ENCODE measurements around the gene FSIP1. TPM values are rescaled to one million over a fixed set of nuclear protein-coding genes. Genes with fewer than 3 reads are reported as not detected.

FSIP1 gene
- total RNA-seq, 1 donor = 3.6 TPM

- Histone ChIP-seq H3K27ac (ENCODE audit: low read depth, low read length) (peak overlapping the region; percentile 41), H3K4me1 (ENCODE audit: insufficient read depth, low read length) (peaks cover 24% of the 10 kb centered on the region), H3K79me2 (ENCODE audit: insufficient read depth, low read length) (no peaks in the 10 kb centered on the region), H3K4me2 (ENCODE audit: insufficient read depth, low read length) (no peak overlapping the region), H3K4me3 (ENCODE audit: insufficient read depth, low read length) (no peak overlapping the region), H3K27me3 (ENCODE audit: insufficient read depth, low read length) (no peaks in the 10 kb centered on the region), H4K20me1 (ENCODE audit: insufficient read depth, low read length) (no peaks in the 10 kb centered on the region), H2AFZ (ENCODE audit: low read length) (no peak overlapping the region), H3K36me3 (ENCODE audit: insufficient read depth, low read length) (no peaks in the 10 kb centered on the region), H3K9me3 (ENCODE audit: low read depth, low read length) (no peaks in the 10 kb centered on the region)
- DNase-seq (ENCODE audit: insufficient read length, low spot score, missing footprints) = no peak
- TF ChIP-seq CTCF (IDR thresholded peaks at IDR 0.05; ENCODE audit: extremely low read depth, low read depth, low read length) = no peak
These were observed 157.2 kb downstream of the FSIP1 start for GRCh38 chr15:39625451-39625850.

- Histone ChIP-seq H3K79me2 (ENCODE audit: insufficient read depth, low read length) (no peaks in the 10 kb centered on the region), H3K27me3 (ENCODE audit: insufficient read depth, low read length) (no peaks in the 10 kb centered on the region), H3K4me1 (ENCODE audit: insufficient read depth, low read length) (peaks cover 24% of the 10 kb centered on the region), H3K27ac (ENCODE audit: low read depth, low read length) (peak overlapping the region; percentile 62), H3K9me3 (ENCODE audit: low read depth, low read length) (no peaks in the 10 kb centered on the region), H3K4me2 (ENCODE audit: insufficient read depth, low read length) (peak overlapping the region; percentile 41), H2AFZ (ENCODE audit: low read length) (peak overlapping the region; percentile 25), H4K20me1 (ENCODE audit: insufficient read depth, low read length) (no peaks in the 10 kb centered on the region), H3K36me3 (ENCODE audit: insufficient read depth, low read length) (no peaks in the 10 kb centered on the region), H3K4me3 (ENCODE audit: insufficient read depth, low read length) (no peak overlapping the region)
- DNase-seq (ENCODE audit: insufficient read length, low spot score, missing footprints) = peak; percentile 77
- no peak for TF ChIP-seq CTCF (IDR thresholded peaks at IDR 0.05; ENCODE audit: extremely low read depth, low read depth, low read length)
These were observed 157.8 kb downstream of the FSIP1 start for GRCh38 chr15:39624806-39625205.

- Histone ChIP-seq H3K27me3 (ENCODE audit: insufficient read depth, low read length) (no peaks in the 10 kb centered on the region), H3K4me3 (ENCODE audit: insufficient read depth, low read length) (no peak overlapping the region), H2AFZ (ENCODE audit: low read length) (no peak overlapping the region), H3K27ac (ENCODE audit: low read depth, low read length) (no peak overlapping the region), H3K9me3 (ENCODE audit: low read depth, low read length) (no peaks in the 10 kb centered on the region), H3K4me2 (ENCODE audit: insufficient read depth, low read length) (no peak overlapping the region), H3K4me1 (ENCODE audit: insufficient read depth, low read length) (peaks cover 19% of the 10 kb centered on the region), H4K20me1 (ENCODE audit: insufficient read depth, low read length) (no peaks in the 10 kb centered on the region), H3K79me2 (ENCODE audit: insufficient read depth, low read length) (no peaks in the 10 kb centered on the region), H3K36me3 (ENCODE audit: insufficient read depth, low read length) (no peaks in the 10 kb centered on the region)
- DNase-seq (ENCODE audit: insufficient read length, low spot score, missing footprints) = no peak
- TF ChIP-seq CTCF (IDR thresholded peaks at IDR 0.05; ENCODE audit: extremely low read depth, low read depth, low read length) = no peak
These were observed 159.1 kb downstream of the FSIP1 start for GRCh38 chr15:39623529-39623931.

GRCh38 chr15:39622660-39623516 is 159.8 kb downstream of the FSIP1 start:
- H2AFZ ChIP-seq (ENCODE audit: low read length) = no peak overlapping the region
- peaks cover 19% of the 10 kb centered on the region for H3K4me1 ChIP-seq (ENCODE audit: insufficient read depth, low read length)
- no peaks in the 10 kb centered on the region for H4K20me1 ChIP-seq (ENCODE audit: insufficient read depth, low read length)
- no peak overlapping the region for H3K27ac ChIP-seq (ENCODE audit: low read depth, low read length)
- no peaks in the 10 kb centered on the region for H3K36me3 ChIP-seq (ENCODE audit: insufficient read depth, low read length)
- DNase-seq (ENCODE audit: insufficient read length, low spot score, missing footprints) = no peak
- no peaks in the 10 kb centered on the region for H3K27me3 ChIP-seq (ENCODE audit: insufficient read depth, low read length)
- no peaks in the 10 kb centered on the region for H3K79me2 ChIP-seq (ENCODE audit: insufficient read depth, low read length)
- no peak overlapping the region for H3K4me3 ChIP-seq (ENCODE audit: insufficient read depth, low read length)
- no peaks in the 10 kb centered on the region for H3K9me3 ChIP-seq (ENCODE audit: low read depth, low read length)
- H3K4me2 ChIP-seq (ENCODE audit: insufficient read depth, low read length) = no peak overlapping the region
- no peak for TF ChIP-seq CTCF (IDR thresholded peaks at IDR 0.05; ENCODE audit: extremely low read depth, low read depth, low read length)

Data from osteoblast (primary cell).